Measurements from ENCODE around the gene THSD7B.

GRCh38 chr2:137525132-137525531, 759.8 kb downstream of the THSD7B start:
- TF ChIP-seq EZH2 (IDR thresholded peaks at IDR 0.05; ENCODE audit: borderline replicate concordance, low read length) (no peak), CTCF (conservative IDR thresholded peaks at IDR 0.05 in 1 of 2, IDR thresholded peaks at IDR 0.05 in 1 of 2; ENCODE audit: extremely low read depth in 1 of 2, insufficient read depth in 1 of 2, low read depth in 1 of 2, low read length in 2 of 2) (no peak)

All from mammary epithelial cell (primary cell).